HG03439 (cell line): Measurements from ENCODE around the gene PCDH9.
A peak's percentile ranks its signal among the peaks of the same experiment; 100 is the strongest.

Source experiments
- ATAC-seq: cut with Tn5 transposase; IDR thresholded peaks from one replicate; pipeline ENCODE4 v1.9.1; 2021; ENCODE audit warnings: mild to moderate bottlenecking, moderate library complexity; ENCODE audit not compliant: unreplicated experiment

The PCDH9 gene

GRCh38 chr13:67225252-67226159 lies 4.6 kb downstream of the PCDH9 start:
- no peak for ATAC-seq

GRCh38 chr13:67224148-67224846 lies 5.8 kb downstream of the PCDH9 start:
- peak; percentile 82 for ATAC-seq

GRCh38 chr13:67223742-67224141 lies 6.4 kb downstream of the PCDH9 start:
- ATAC-seq: no peak

GRCh38 chr13:67223024-67223423 lies 7.1 kb downstream of the PCDH9 start:
- ATAC-seq: no peak

- ATAC-seq: peak; percentile 65
Observed at GRCh38 chr13:67221630-67222226, 8.4 kb downstream of the PCDH9 start.

- no peak for ATAC-seq
Observed at GRCh38 chr13:67219113-67219512, 11.0 kb downstream of the PCDH9 start.

- ATAC-seq: no peak
Observed at GRCh38 chr13:67217880-67218279, 12.3 kb downstream of the PCDH9 start.

- no peak for ATAC-seq
Observed at GRCh38 chr13:67216864-67217263, 13.3 kb downstream of the PCDH9 start.

- no peak for ATAC-seq
Observed at GRCh38 chr13:67210208-67210607, 19.9 kb downstream of the PCDH9 start.

- ATAC-seq: no peak
Observed at GRCh38 chr13:67208552-67208951, 21.6 kb downstream of the PCDH9 start.

- ATAC-seq: no peak
Observed at GRCh38 chr13:67204764-67205163, 25.4 kb downstream of the PCDH9 start.

- no peak for ATAC-seq
Observed at GRCh38 chr13:67200605-67201004, 29.5 kb downstream of the PCDH9 start.

- no peak for ATAC-seq
Observed at GRCh38 chr13:67200183-67200582, 30.0 kb downstream of the PCDH9 start.

- ATAC-seq: no peak
Observed at GRCh38 chr13:67197704-67198103, 32.4 kb downstream of the PCDH9 start.

- no peak for ATAC-seq
Observed at GRCh38 chr13:67193979-67194378, 36.2 kb downstream of the PCDH9 start.

GRCh38 chr13:67192751-67193150 lies 37.4 kb downstream of the PCDH9 start:
- no peak for ATAC-seq

- no peak for ATAC-seq
Observed at GRCh38 chr13:67186995-67187569, 43.1 kb downstream of the PCDH9 start.

- ATAC-seq: no peak
Observed at GRCh38 chr13:67184247-67184646, 45.9 kb downstream of the PCDH9 start.

GRCh38 chr13:67183151-67183550 lies 47.0 kb downstream of the PCDH9 start:
- ATAC-seq: no peak

GRCh38 chr13:67175836-67176459 lies 54.2 kb downstream of the PCDH9 start:
- ATAC-seq: no peak

GRCh38 chr13:67168384-67168783 lies 61.8 kb downstream of the PCDH9 start:
- ATAC-seq: no peak
